DOHH2 (cell line): ENCODE results near the gene UBE2S.

Experiments used
- CTCF ChIP-seq: fragments of 200-600 bp; sonication (generic); IDR thresholded peaks from one replicate; pipeline ENCODE4 v1.5.1; 2014; ENCODE audit warnings: antibody characterized with exemption, mild to moderate bottlenecking, low read depth, low read length; ENCODE audit not compliant: poor library complexity, severe bottlenecking
- EZH2phosphoT487 ChIP-seq: fragments of 200-600 bp; sonication (generic); IDR thresholded peaks from 2 replicates; pipeline ENCODE4 v1.6.1; 2017; ENCODE audit warnings: borderline replicate concordance, mild to moderate bottlenecking, antibody characterized with exemption, low read length, moderate library complexity, mixed read lengths

GRCh38 chr19:55444646-55445045, 37.1 kb upstream of the UBE2S start:
- no peak for TF ChIP-seq CTCF
- TF ChIP-seq EZH2phosphoT487, result no peak
